Osteocyte (in vitro differentiated cells): ENCODE data around the gene SH3PXD2B. TPM values are rescaled to one million over a fixed set of nuclear protein-coding genes. Genes with fewer than 3 reads are reported as not detected.

Experiments
- DNase-seq: peaks from one replicate; pipeline ENCODE4 v3.0.0; 2021; ENCODE audit warnings: mixed read lengths; ENCODE audit not compliant: unreplicated experiment; ENCODE audit errors: extremely low spot score
- H3K27ac Mint-ChIP-seq: one replicate; pipeline ENCODE4 v1.8.0; 2021; ENCODE audit warnings: mild to moderate bottlenecking, mixed read lengths; ENCODE audit not compliant: unreplicated experiment
- H3K27me3 Mint-ChIP-seq: one replicate; pipeline ENCODE4 v1.8.0; 2021; ENCODE audit warnings: mixed read lengths; ENCODE audit not compliant: unreplicated experiment
- H3K36me3 Mint-ChIP-seq: one replicate; pipeline ENCODE4 v1.8.0; 2021; ENCODE audit warnings: mixed read lengths; ENCODE audit not compliant: unreplicated experiment
- H3K4me1 Mint-ChIP-seq: one replicate; pipeline ENCODE4 v1.8.0; 2021; ENCODE audit warnings: mixed read lengths; ENCODE audit not compliant: unreplicated experiment
- H3K4me3 Mint-ChIP-seq: one replicate; pipeline ENCODE4 v1.8.0; 2021; ENCODE audit warnings: mild to moderate bottlenecking, moderate library complexity, mixed read lengths; ENCODE audit not compliant: unreplicated experiment
- H3K9me3 Mint-ChIP-seq: one replicate; pipeline ENCODE4 v1.8.0; 2021; ENCODE audit warnings: mixed read lengths; ENCODE audit not compliant: unreplicated experiment
- total RNA-seq: library from RNA; stranded (reverse); gene quantifications from 2 replicates; pipeline ENCODE4 v1.2.1, GENCODE V29; 2021
- TF ChIP-seq, protein P1 (sequence below): fragments of 200-600 bp; sonication (generic); IDR thresholded peaks from 2 replicates; pipeline ENCODE4 v1.5.0; 2021; ENCODE audit warnings: antibody characterized with exemption, mild to moderate bottlenecking, moderate library complexity

SH3PXD2B gene
- total RNA-seq, 1 donor from 2014 or later, result 114 TPM

DNA sequence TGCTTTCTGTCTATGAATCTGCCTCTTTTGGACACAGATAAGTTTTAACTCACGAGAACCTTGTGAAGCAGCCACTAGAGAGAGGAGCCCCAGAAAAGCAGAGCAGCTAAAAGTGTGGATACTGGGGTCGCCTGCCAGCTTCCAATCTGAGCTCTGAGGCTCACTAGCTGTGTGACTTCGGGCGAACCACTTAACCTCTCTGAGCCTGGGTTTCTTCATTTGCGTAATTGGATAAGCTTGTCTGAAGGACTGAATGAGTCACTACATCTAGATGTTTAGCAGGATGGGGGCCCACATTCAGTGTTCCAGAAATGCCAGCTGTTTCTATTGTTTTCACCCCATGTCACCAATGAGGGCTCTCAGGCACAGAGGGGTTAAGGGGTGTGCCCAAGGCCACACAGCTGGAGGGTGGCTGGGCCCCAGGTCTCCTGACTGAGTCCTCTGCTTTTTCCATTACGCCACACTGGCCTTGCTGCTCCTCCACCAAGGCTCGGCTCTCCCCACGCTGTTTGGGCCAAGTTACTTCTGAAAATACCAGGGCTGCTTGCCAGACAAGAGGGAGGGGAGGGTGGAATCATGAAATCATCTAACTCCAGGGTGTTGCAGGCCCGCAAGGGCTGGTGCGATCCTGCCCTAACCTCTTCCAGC lies 36.2 kb downstream of the SH3PXD2B start:
- DNase-seq, result peak; percentile 92
- Mint-ChIP-seq H3K4me1 (peaks cover 74% of the 10 kb centered on the region), H3K4me3 (peak overlapping the region; percentile 52), H3K36me3 (peaks cover 28% of the 10 kb centered on the region), H3K27me3 (no peaks in the 10 kb centered on the region), H3K27ac (peak overlapping the region; percentile 95), H3K9me3 (no peaks in the 10 kb centered on the region)
- TF ChIP-seq, protein P1, sequence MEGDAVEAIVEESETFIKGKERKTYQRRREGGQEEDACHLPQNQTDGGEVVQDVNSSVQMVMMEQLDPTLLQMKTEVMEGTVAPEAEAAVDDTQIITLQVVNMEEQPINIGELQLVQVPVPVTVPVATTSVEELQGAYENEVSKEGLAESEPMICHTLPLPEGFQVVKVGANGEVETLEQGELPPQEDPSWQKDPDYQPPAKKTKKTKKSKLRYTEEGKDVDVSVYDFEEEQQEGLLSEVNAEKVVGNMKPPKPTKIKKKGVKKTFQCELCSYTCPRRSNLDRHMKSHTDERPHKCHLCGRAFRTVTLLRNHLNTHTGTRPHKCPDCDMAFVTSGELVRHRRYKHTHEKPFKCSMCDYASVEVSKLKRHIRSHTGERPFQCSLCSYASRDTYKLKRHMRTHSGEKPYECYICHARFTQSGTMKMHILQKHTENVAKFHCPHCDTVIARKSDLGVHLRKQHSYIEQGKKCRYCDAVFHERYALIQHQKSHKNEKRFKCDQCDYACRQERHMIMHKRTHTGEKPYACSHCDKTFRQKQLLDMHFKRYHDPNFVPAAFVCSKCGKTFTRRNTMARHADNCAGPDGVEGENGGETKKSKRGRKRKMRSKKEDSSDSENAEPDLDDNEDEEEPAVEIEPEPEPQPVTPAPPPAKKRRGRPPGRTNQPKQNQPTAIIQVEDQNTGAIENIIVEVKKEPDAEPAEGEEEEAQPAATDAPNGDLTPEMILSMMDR, result no peak

DNA sequence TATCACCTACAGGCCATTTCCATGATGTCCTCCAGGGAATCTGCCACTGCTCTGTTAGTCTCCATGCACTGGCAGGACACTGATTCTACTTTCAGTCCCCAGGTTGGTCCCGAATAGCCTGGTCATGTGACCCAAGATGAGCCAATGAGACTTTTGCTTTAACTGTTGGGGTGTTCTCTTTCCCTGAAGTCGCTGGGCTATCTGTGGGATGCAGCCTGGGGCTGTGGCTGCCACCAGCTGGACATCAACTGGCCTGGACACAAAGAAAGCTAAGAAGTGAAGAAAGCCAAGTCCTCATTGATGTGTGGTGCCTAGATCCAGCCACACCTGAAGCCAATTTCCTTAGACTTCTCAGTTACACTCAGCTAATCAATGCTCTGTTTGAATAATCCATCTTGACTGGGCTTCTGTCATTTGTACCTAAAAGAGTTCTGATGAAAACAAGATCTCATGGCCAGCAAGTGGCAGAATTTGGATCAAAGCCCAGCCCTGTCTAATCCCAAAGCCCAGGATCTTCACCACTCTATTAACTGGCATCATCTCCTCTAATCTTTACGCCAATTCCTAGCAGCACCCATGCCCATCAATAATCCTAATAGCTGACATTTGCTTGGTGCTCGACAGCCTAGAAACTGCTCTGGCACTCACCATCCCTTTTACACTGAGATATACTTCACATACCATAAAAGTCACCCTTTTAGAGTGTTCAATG lies 37.0 kb downstream of the SH3PXD2B start:
- no peaks in the 10 kb centered on the region for H3K9me3 Mint-ChIP-seq
- peaks cover 82% of the 10 kb centered on the region for H3K4me1 Mint-ChIP-seq
- H3K27ac Mint-ChIP-seq, result peak overlapping the region; percentile 95
- DNase-seq, result no peak
- H3K27me3 Mint-ChIP-seq, result no peaks in the 10 kb centered on the region
- TF ChIP-seq, protein P1, result no peak
- H3K36me3 Mint-ChIP-seq, result peaks cover 21% of the 10 kb centered on the region
- H3K4me3 Mint-ChIP-seq, result no peak overlapping the region

DNA sequence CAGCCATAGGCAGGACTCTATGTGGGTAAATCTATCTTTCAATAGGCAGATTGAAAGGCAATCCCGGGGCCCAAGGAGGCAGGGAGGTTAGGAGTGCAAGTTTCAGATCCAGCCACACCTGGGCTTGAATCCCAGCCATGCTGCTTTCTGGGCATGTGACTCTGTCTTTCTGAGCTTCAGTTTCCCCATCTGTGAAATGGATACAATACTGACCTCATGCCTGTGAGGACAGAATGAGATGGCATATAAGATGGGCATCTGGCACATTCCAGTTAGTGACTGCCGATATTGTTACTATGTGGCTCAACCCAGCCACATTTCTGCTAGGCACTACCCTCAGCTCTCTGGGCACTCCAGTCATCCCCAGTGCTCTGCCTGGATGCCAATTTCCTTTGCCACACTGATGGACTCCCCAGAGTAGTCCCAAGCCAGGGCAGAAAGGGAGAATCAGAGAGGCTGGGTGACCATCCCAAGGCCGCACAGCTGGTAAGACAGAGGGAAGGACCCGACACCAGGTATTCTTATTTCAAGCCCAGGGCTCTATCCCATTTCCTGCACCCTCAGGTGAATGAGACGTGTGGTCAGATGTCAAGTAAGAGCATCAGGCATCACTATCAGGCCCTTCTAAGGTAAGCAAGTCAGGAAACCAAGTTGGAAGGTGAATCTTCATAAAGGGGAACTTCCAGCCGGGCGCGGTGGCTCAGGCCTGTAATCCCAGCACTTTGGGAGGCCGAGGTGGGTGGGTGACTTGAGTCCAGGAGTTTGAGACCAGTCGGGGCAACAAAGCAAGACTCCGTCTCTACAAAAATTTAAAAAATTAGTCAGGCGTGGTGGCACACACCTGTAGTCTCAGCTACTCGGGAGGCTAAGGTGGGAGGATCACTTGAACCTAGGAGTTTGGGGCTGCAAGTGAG lies 38.7 kb downstream of the SH3PXD2B start:
- H3K4me1 Mint-ChIP-seq, result peaks cover 89% of the 10 kb centered on the region
- DNase-seq, result no peak
- H3K36me3 Mint-ChIP-seq, result peaks cover 10% of the 10 kb centered on the region
- no peaks in the 10 kb centered on the region for H3K27me3 Mint-ChIP-seq
- no peaks in the 10 kb centered on the region for H3K9me3 Mint-ChIP-seq
- TF ChIP-seq, protein P1, result no peak
- H3K27ac Mint-ChIP-seq, result peak overlapping the region; percentile 89
- H3K4me3 Mint-ChIP-seq, result no peak overlapping the region

DNA sequence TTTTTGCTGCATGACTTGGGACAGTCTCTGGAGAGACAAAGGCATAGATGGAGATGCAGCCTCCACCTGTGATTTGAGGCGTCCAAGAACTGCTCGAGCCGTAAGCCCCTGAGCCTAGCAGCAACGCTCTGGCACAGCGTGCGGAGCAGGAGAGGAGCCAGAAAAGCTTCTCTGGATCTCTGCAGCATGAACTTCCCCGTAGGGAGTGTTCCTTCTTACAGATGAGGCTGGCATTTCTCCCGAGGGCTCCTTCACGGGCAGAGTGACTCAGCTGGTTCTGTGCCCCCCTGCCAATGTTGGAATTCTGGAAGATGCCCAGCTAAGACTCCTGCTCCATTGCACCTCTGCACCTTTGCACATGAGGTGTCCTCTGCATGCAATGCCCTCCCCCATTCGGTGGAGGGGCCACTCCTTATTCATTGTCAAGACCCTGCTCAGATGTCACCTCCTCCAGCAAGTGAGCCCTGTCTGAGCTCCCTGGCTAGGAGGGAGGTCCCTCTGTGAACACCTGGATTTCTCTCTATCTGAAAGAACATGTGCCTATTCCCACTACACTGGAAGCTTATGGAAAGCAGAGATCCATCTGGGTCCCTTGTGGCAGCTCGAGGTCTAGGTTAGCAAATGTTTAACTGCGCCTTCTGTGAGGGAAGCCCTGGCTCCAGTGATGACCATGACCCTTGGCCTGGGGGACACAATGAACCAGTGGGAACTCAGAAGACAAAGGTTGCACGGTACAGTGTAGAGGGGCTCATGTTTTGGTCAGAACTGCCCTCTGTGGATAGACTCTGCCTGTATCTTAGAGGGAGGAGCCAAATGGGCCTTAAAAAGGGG lies 39.6 kb downstream of the SH3PXD2B start:
- no peak for DNase-seq
- TF ChIP-seq, protein P1, result no peak
- H3K4me1 Mint-ChIP-seq, result peaks cover 83% of the 10 kb centered on the region
- H3K27ac Mint-ChIP-seq, result peak overlapping the region; percentile 89
- no peaks in the 10 kb centered on the region for H3K9me3 Mint-ChIP-seq
- peaks cover 8% of the 10 kb centered on the region for H3K36me3 Mint-ChIP-seq
- no peak overlapping the region for H3K4me3 Mint-ChIP-seq
- H3K27me3 Mint-ChIP-seq, result no peaks in the 10 kb centered on the region
